Transverse colon (tissue), 4 donors: Measurements from ENCODE around the gene PALM. TPM values are rescaled to one million over a fixed set of nuclear protein-coding genes. Genes with fewer than 3 reads are reported as not detected.

ENCODE experiments used
- DNase-seq: peaks from one replicate; pipeline ENCODE4 v3.0.0-alpha.2; 2019
- H3K27ac ChIP-seq, 4 donors: fragments of 200-600 bp; sonication (generic); 2 replicates each; pipeline ENCODE4 v1.5.1; 2016 to 2018; ENCODE audit warnings: inconsistent platforms in 4 of 4
- H3K27me3 ChIP-seq: fragments of 200-600 bp; sonication (generic); 2 replicates; pipeline ENCODE4 v1.5.1; 2017; ENCODE audit warnings: inconsistent platforms
- H3K36me3 ChIP-seq, 4 donors: fragments of 200-600 bp; sonication (generic); 2 replicates each; pipeline ENCODE4 v1.5.1; 2017 to 2019; ENCODE audit warnings: inconsistent platforms in 4 of 4
- H3K4me1 ChIP-seq, 4 donors: fragments of 200-600 bp; sonication (generic); 2 replicates each; pipeline ENCODE4 v1.5.1; 2017 to 2020; ENCODE audit warnings: inconsistent platforms in 4 of 4
- H3K4me3 ChIP-seq, 4 donors: fragments of 200-600 bp; sonication (generic); 1 replicate in 1 of 4; 2 replicates in 3 of 4; pipeline versions ENCODE4 v1.5.1 to v1.6.1; 2017 to 2019; ENCODE audit warnings: inconsistent platforms in 4 of 4
- H3K9me3 ChIP-seq, 2 donors: fragments of 200-600 bp; sonication (generic); 2 replicates each; pipeline ENCODE4 v1.5.1; 2017 to 2019; ENCODE audit warnings: inconsistent platforms in 2 of 2
- CTCF ChIP-seq, 5 experiments: fragments of 200-600 bp in 3 of 5; fragments of 450-650 bp in 2 of 5; sonication (generic) in 3 of 5; IDR thresholded peaks; 1 replicate in 2 of 5; 2 replicates in 3 of 5; pipeline ENCODE4 v1.5.1; 2016 to 2017; ENCODE audit warnings: antibody characterized with exemption in 5 of 5, inconsistent platforms in 3 of 5, mild to moderate bottlenecking in 2 of 5, moderate library complexity in 1 of 5
- EP300 ChIP-seq: sonication (generic); formaldehyde crosslinking; IDR thresholded peaks from one replicate; pipeline ENCODE4 v1.6.1; 2017; ENCODE audit warnings: antibody characterized with exemption, low read depth
- POLR2A ChIP-seq: fragments of 450-650 bp; IDR thresholded peaks from one replicate; pipeline ENCODE4 v1.6.1; 2016; ENCODE audit warnings: antibody characterized with exemption, mild to moderate bottlenecking, moderate library complexity
- POLR2AphosphoS5 ChIP-seq, 3 donors: sonication (generic); formaldehyde crosslinking; IDR thresholded peaks; one replicate each; pipeline ENCODE4 v1.6.1; 2016; ENCODE audit warnings: antibody characterized with exemption in 3 of 3
- WGBS, 2 donors: methylation state at CpG; one replicate each; pipeline ENCODE4 v1.1.5; 2018; ENCODE audit warnings: low coverage in 1 of 2; 5-methylcytosine and 5-hydroxymethylcytosine counted together
- in situ Hi-C, 4 donors: fragments of 200-750 bp; cut with MboI; loops; one replicate each; pipeline versions ENCODE4 v1.15.0 to v1.15.1; 2017; ENCODE audit warnings: low sequenced_read_pairs in 3 of 4, low pct_ligation_motif_present in 1 of 4, low pct_unique_long_range_greater_than_20kb in 1 of 4
- intact Hi-C: fragments of 100-400 bp; cut with DNase I; formaldehyde crosslinking; loops from one replicate; pipeline ENCODE4 v1.15.1; 2023; ENCODE audit warnings: low total_unique reads
- total RNA-seq, 4 donors: library from RNA; depleted of rRNA; stranded (reverse); fragments of >200 nt; gene quantifications; one replicate each; pipeline ENCODE4 v1.1.0, GENCODE V29; 2016

PALM gene
- total RNA-seq, 4 donors from 2014 or later: 14.1 to 99.3 (median 29.8) TPM

- in situ Hi-C loops: no loop called here
- DNase-seq: no peak
- Histone ChIP-seq H3K9me3 (no peaks in the 10 kb centered on the region), H3K4me1 (peaks cover 0 to 51% (median 17%) of the 10 kb centered on the region in 4 donors), H3K4me3 (no peak overlapping the region), H3K27me3 (peaks cover 3% of the 10 kb centered on the region), H3K36me3 (no peaks in the 10 kb centered on the region), H3K27ac (no peak overlapping the region)
- intact Hi-C loops: no loop called here
- WGBS, 2 donors: 94 to 97% methylated on average over 6 to 40 of the region's 43 CpGs
- TF ChIP-seq POLR2AphosphoS5 (IDR thresholded peaks at IDR 0.05): no peak
- TF ChIP-seq EP300: no peak
- TF ChIP-seq POLR2A: no peak
- TF ChIP-seq CTCF (IDR thresholded peaks at IDR 0.05): no peak
These were observed 37.6 kb downstream of the PALM start for GRCh38 chr19:746208-746819.

DNA sequence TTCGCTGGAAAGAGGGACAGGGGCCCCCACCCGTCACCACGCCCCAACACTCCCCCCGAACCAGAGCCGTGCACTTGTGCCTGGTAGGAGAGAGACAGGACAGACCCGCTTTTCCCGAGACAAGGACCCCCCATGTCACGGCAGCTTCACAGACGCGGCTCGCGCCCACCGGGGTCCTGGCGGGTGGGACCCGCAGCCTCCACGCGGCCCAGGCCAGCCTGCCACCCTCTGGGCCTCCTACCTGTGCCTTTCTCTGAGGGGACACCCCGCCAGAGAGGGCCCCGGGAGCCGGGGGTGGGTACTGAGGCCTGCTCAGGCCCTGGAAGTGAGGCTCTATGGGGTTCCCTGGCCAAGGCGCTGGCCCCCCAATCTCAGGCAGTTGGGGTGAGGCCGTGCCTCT lies 38.2 kb downstream of the PALM start:
- Histone ChIP-seq H3K27me3 (peaks cover 3% of the 10 kb centered on the region), H3K9me3 (no peaks in the 10 kb centered on the region), H3K27ac (peak overlapping the region in 1 of 4 donors; percentile 97), H3K4me1 (peaks cover 0 to 48% (median 18%) of the 10 kb centered on the region in 4 donors), H3K36me3 (no peaks in the 10 kb centered on the region), H3K4me3 (no peak overlapping the region)
- no peak for DNase-seq
- intact Hi-C loops (no loop called here), in situ Hi-C loops (no loop called here)
- TF ChIP-seq POLR2A (no peak), EP300 (no peak), CTCF (IDR thresholded peaks at IDR 0.05) (no peak), POLR2AphosphoS5 (IDR thresholded peaks at IDR 0.05) (no peak)
- WGBS, 2 donors: 94 to 96% methylated on average over 8 to 22 of the region's 22 CpGs

DNA sequence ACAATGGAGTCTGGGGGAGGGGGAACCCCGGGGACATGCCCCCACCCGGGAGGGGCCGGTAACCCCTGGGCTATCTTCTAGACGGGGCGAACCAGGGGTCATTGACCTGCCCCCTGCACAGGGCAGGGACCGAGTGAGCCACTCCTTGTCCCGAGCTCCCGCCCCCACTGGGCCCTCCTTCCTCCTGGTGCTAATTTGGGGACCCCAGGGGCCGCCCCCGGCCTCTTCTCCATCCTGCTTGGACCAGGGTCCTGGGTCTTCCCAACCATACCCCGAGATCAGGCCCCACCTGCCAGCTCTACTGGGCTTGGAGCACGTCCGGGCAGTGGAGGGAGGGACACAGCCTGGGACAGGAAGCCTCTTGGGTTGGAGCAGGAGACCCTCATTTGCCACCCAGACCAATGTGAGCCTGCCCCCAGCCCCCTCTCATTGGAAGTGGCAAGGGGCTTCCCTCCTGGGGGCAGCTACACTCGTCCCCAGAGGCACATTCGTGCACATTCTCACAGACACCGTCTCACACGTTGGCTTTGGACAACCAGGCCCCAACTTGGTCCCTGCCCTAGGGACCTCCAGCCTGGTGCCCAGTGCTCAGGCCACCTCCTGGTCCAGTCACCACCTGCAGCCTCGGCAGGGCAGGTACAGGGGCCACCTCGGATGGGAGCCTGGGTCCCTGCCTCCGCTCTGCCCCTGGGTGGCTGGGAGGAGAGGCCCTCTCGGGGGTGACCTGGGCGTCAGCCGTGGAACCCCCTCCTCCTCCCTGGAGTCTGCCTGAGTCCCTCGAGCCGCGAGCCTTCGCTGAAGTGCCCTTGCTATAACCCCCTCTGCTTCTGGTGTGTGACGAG lies 38.9 kb downstream of the PALM start:
- Histone ChIP-seq H3K4me3 (peak overlapping the region in 1 of 4 donors; percentile 44), H3K9me3 (no peaks in the 10 kb centered on the region), H3K27ac (peak overlapping the region; percentile 83 to 97 (median 95))

More for the DNA sequence above, 38.9 kb downstream of the PALM start:
- in situ Hi-C loops: no loop called here
- no peaks in the 10 kb centered on the region for H3K36me3 ChIP-seq
- peaks cover 3% of the 10 kb centered on the region for H3K27me3 ChIP-seq
- peaks cover 0 to 43% (median 20%) of the 10 kb centered on the region in 4 donors for H3K4me1 ChIP-seq
- DNase-seq: no peak
- intact Hi-C loops: no loop called here
- TF ChIP-seq CTCF (IDR thresholded peaks at IDR 0.05) (no peak), EP300 (no peak), POLR2AphosphoS5 (IDR thresholded peaks at IDR 0.05) (no peak), POLR2A (no peak)
- 76% methylated on average over 25 of the region's 28 CpGs; no CpG with 5 or more reads in 1 of the 2 donors for WGBS, 2 donors
